Esophagus squamous epithelium (tissue), 4 donors: Measurements from ENCODE around the gene ID3.

Experiments used
- POLR2A ChIP-seq, 4 donors: fragments of 450-650 bp; IDR thresholded peaks; one replicate each; pipeline ENCODE4 v1.6.1; 2017; ENCODE audit warnings: antibody characterized with exemption in 4 of 4, mild to moderate bottlenecking in 4 of 4, moderate library complexity in 3 of 4
- TF ChIP-seq, protein P1 (sequence below), 6 experiments: fragments of 450-650 bp in 4 of 6; fragments of 200-600 bp in 2 of 6; sonication (generic) in 2 of 6; IDR thresholded peaks; one replicate each; pipeline ENCODE4 v1.5.1; 2016 to 2019; ENCODE audit warnings: antibody characterized with exemption in 6 of 6, mild to moderate bottlenecking in 4 of 6, moderate library complexity in 4 of 6

DNA sequence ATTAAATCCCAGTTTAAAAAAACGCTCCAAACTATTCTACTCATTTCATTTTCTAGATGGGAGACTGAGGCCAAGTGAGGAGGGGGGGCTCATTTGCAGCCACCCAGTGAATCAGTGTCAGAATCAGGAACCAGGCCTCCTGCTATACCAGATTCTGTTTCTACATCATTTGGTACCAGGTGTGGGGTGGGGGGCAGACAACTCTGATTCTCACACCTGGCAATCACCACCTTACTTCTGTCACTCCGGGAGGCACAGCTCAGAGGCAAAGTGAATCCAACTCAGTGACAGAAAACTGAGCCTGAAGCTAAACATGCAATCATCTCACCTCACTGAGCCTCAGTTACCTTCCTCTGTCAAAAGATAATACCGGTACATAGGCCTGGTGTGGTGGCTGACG lies 23.5 kb upstream of the ID3 start:
- TF ChIP-seq, protein P1, sequence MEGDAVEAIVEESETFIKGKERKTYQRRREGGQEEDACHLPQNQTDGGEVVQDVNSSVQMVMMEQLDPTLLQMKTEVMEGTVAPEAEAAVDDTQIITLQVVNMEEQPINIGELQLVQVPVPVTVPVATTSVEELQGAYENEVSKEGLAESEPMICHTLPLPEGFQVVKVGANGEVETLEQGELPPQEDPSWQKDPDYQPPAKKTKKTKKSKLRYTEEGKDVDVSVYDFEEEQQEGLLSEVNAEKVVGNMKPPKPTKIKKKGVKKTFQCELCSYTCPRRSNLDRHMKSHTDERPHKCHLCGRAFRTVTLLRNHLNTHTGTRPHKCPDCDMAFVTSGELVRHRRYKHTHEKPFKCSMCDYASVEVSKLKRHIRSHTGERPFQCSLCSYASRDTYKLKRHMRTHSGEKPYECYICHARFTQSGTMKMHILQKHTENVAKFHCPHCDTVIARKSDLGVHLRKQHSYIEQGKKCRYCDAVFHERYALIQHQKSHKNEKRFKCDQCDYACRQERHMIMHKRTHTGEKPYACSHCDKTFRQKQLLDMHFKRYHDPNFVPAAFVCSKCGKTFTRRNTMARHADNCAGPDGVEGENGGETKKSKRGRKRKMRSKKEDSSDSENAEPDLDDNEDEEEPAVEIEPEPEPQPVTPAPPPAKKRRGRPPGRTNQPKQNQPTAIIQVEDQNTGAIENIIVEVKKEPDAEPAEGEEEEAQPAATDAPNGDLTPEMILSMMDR (IDR thresholded peaks at IDR 0.05) = no peak
- no peak for TF ChIP-seq POLR2A (IDR thresholded peaks at IDR 0.05)
